ENCODE results near the gene MTPN. TPM values are rescaled to one million over a fixed set of nuclear protein-coding genes. Genes with fewer than 3 reads are reported as not detected.

MTPN gene
- total RNA-seq, 2 experiments from 2014 or later, result 108 to 115 TPM

GRCh38 chr7:135965602-135966001 is 11.6 kb downstream of the MTPN start:
- no peak for TF ChIP-seq CTCF (IDR thresholded peaks at IDR 0.05)
- DNase-seq (no peak), ATAC-seq (no peak)
- intact Hi-C loops (cut with micrococcal nuclease), result no loop called here
- peaks cover 28% of the 10 kb centered on the region for H3K36me3 Mint-ChIP-seq (ENCODE audit: low read depth)
- ChIA-PET CTCF (interaction anchor here (0.6 to 1.7 kb wide), 3 partner anchors 10 to 65 kb away, joined by 3 to 5 read pairs (median 3); no protein-coding TSS in a partner anchor), POLR2A (interaction anchor here (1.0 to 1.3 kb wide), 2 partner anchors 9 to 28 kb away, joined by 3 to 6 read pairs; no protein-coding TSS in a partner anchor)
- H3K27ac Mint-ChIP-seq, result no peak overlapping the region
- H3K9me3 Mint-ChIP-seq, result no peaks in the 10 kb centered on the region
- H3K4me3 Mint-ChIP-seq, result no peak overlapping the region
- peaks cover 73% of the 10 kb centered on the region for H3K4me1 Mint-ChIP-seq (ENCODE audit: low read depth)
- H3K27me3 Mint-ChIP-seq, result no peaks in the 10 kb centered on the region

GRCh38 chr7:135964791-135965190 is 12.4 kb downstream of the MTPN start:
- CTCF ChIA-PET, result no interaction called here
- intact Hi-C loops (cut with micrococcal nuclease), result no loop called here
- Mint-ChIP-seq H3K9me3 (no peaks in the 10 kb centered on the region), H3K36me3 (ENCODE audit: low read depth) (peaks cover 25% of the 10 kb centered on the region), H3K27ac (no peak overlapping the region), H3K4me1 (ENCODE audit: low read depth) (peaks cover 76% of the 10 kb centered on the region), H3K27me3 (no peaks in the 10 kb centered on the region), H3K4me3 (no peak overlapping the region)
- ATAC-seq (no peak), DNase-seq (no peak)
- POLR2A ChIA-PET, result no interaction called here
- TF ChIP-seq CTCF (IDR thresholded peaks at IDR 0.05), result no peak

GRCh38 chr7:135964274-135964673 is 12.9 kb downstream of the MTPN start:
- Mint-ChIP-seq H3K4me1 (ENCODE audit: low read depth) (peaks cover 75% of the 10 kb centered on the region), H3K4me3 (no peak overlapping the region)

GRCh38 chr7:135962802-135963201 is 14.4 kb downstream of the MTPN start:
- ChIA-PET CTCF (no interaction called here), POLR2A (no interaction called here)
- no peak for TF ChIP-seq CTCF (IDR thresholded peaks at IDR 0.05)
- intact Hi-C loops (cut with micrococcal nuclease), result no loop called here
- H3K27me3 Mint-ChIP-seq, result no peaks in the 10 kb centered on the region
- peaks cover 12% of the 10 kb centered on the region for H3K36me3 Mint-ChIP-seq (ENCODE audit: low read depth)
- H3K4me1 Mint-ChIP-seq (ENCODE audit: low read depth), result peaks cover 73% of the 10 kb centered on the region
- H3K4me3 Mint-ChIP-seq, result no peak overlapping the region
- no peak overlapping the region for H3K27ac Mint-ChIP-seq
- DNase-seq (no peak), ATAC-seq (no peak)
- no peaks in the 10 kb centered on the region for H3K9me3 Mint-ChIP-seq

More at GRCh38 chr7:135964274-135964673, 12.9 kb downstream of the MTPN start:
- TF ChIP-seq CTCF (IDR thresholded peaks at IDR 0.05), result no peak
- POLR2A ChIA-PET, result interaction anchor here (0.6 kb wide), 1 partner anchor 14 kb away, joined by 3 read pairs; no protein-coding TSS in a partner anchor
- Mint-ChIP-seq H3K27me3 (no peaks in the 10 kb centered on the region), H3K36me3 (ENCODE audit: low read depth) (peaks cover 23% of the 10 kb centered on the region), H3K27ac (no peak overlapping the region), H3K9me3 (no peaks in the 10 kb centered on the region)
- DNase-seq (no peak), ATAC-seq (no peak)
- CTCF ChIA-PET, result interaction anchor here (1.0 kb wide), 1 partner anchor 46 kb away, joined by 3 read pairs; no protein-coding TSS in a partner anchor
- intact Hi-C loops (cut with micrococcal nuclease), result no loop called here

- intact Hi-C loops (cut with micrococcal nuclease), result no loop called here
- ChIA-PET CTCF (no interaction called here), POLR2A (no interaction called here)
- no peak overlapping the region for H3K4me3 Mint-ChIP-seq
- no peaks in the 10 kb centered on the region for H3K9me3 Mint-ChIP-seq
- peaks cover 13% of the 10 kb centered on the region for H3K36me3 Mint-ChIP-seq (ENCODE audit: low read depth)
- no peak overlapping the region for H3K27ac Mint-ChIP-seq
- no peaks in the 10 kb centered on the region for H3K27me3 Mint-ChIP-seq
- ATAC-seq (no peak), DNase-seq (no peak)
- TF ChIP-seq CTCF (IDR thresholded peaks at IDR 0.05), result no peak
- peaks cover 67% of the 10 kb centered on the region for H3K4me1 Mint-ChIP-seq (ENCODE audit: low read depth)
Measured at GRCh38 chr7:135960709-135961451, 16.3 kb downstream of the MTPN start.

Measured in activated CD8-positive, alpha-beta T cell treated with anti-CD3 and anti-CD28 coated beads for 36 hours (primary cell).